ENCODE results near the gene TMEM201. TPM values are rescaled to one million over a fixed set of nuclear protein-coding genes. Genes with fewer than 3 reads are reported as not detected.

The TMEM201 gene
- total RNA-seq, 1 donor from 2014 or later: 21.0 TPM

DNA sequence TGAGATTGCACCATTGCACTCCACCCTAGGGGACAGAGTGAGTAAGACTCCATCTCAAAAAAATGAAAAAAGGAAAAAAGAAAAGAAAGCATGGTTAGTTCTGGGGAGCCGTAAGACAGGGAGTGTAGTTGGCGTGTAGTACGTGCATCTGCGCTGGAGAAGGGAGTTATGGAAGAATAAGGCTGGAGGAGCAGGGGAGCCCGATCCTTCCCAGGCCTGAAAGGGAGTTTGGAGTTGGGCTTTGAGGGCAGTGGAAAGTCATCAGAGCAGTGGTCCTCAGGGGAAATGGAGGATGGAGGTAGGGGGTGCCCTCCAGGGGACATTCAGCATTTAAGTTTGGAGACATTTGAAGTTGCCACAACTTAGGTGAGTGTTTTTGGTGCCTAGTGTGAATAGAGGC is 11.3 kb upstream of the TMEM201 start:
- no peak for DNase-seq (ENCODE audit: low spot score)

DNA sequence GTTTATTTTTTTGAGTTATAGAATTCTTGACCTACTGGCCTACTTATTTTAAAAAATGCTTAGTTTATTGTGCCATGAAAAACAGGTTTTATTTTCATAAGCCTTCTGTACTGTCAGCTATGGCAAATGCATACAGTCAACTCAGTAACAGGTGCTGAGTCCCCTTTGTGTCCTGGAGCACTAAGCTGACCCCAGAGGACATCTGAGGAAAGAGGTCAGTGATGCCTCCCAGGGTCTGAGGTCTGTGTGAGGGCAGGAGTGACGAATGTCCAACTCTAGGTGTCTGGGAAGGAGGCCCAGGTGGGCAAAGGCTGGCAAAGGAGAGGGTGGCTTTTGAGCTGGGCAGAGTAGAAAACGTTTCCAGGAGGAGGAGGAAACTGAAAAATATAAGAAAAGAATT is 7.8 kb upstream of the TMEM201 start:
- DNase-seq (ENCODE audit: low spot score): no peak

DNA sequence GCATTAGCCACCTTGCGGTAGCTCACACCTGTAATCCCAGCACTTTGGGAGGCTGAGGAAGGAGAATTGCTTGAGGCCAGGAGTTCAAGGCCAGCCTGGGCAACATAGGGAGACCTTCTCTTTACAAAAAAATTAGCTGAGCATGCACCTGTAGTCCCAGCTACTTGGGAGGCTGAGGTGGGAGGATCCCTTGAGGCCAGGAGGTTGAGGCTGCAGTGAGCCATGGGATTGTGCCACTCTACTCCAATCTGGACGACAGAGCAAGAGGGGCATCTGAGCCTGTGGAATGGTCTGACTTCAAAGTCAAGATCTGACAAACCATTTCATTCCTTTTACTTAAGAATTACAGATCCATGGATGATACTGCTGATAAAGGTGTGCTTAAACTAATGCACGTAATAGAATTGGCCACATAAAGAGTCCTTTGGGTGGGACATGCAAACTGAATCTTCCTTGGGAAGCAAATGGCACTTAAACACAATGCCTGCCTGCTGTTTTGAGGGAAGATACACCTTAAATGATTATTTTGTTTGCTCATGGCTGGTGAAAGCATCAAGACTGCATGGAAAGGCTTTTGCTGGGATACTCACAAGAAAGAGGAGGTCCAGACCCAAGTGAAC is 2.5 kb upstream of the TMEM201 start:
- DNase-seq (ENCODE audit: low spot score): no peak

DNA sequence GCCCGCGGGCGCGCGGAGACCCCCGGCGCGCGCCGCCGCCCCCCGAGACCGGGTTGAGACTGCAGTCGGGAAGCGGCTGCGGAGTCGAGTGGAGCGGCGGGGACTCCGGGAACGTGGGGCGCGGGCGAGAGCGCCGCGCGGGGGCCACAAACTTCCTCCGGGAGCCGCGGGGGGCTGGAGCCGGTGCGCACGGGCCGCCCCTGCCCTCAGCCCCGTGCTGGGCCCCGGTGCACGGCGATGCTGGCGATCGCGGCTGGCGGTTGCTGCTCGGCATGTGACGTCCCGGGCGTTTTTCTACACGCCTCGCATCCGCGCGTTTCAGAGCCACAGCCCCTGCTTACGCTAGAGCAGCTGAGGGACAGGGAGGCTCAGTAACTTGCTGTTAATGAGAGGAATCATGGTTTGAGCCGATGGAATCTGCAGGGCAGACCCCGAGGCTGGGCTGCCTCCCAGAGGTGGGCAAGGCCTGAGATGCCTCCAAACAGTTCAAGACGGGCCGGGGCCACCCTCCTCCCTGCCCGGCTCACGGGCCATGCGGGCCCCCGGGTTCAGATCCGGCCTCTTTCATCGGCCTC is 520 bp downstream of the TMEM201 start:
- no peak for DNase-seq (ENCODE audit: low spot score)

DNA sequence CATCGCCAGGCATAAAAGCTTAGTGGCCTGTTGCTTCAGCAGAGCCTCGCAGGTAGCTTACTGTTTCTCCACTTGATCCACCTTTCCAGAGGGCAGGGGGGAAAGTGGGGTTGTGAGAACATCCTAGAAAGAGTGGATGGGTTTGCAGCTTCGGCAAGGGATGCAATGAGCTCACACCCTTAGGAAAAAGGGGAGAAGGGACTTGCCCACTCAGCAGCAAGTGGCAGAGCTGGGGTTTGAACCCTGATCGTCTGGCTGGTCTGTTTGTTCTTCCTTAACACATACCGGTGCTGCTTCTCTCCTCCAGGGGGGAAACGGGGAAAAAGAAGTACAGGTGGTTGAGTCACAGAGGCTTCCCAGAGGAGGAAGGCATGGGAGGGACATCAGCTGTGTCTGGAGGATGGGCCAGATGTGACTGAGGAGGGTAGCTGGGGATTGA is 1.0 kb downstream of the TMEM201 start:
- DNase-seq (ENCODE audit: low spot score): no peak

DNA sequence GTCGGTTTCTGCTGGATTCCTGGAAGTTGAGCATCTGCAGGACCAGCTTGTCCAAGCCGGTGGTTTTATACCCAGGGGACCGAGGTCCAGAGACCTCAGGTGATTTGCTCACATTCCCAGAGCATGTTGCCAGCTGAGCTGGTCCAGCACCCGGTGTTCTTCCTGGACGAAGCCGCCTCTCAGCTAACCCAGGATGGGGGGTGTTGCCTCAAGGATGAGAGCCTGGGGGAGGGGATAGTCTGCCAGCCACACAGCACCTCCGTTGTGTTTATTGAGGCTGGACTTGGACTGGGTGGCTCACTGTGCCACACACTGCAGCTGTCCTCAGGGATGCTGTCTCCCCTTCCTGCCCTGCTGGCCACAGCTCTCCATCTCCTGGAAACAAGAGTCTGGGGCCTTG is 1.5 kb downstream of the TMEM201 start:
- DNase-seq (ENCODE audit: low spot score): no peak

DNA sequence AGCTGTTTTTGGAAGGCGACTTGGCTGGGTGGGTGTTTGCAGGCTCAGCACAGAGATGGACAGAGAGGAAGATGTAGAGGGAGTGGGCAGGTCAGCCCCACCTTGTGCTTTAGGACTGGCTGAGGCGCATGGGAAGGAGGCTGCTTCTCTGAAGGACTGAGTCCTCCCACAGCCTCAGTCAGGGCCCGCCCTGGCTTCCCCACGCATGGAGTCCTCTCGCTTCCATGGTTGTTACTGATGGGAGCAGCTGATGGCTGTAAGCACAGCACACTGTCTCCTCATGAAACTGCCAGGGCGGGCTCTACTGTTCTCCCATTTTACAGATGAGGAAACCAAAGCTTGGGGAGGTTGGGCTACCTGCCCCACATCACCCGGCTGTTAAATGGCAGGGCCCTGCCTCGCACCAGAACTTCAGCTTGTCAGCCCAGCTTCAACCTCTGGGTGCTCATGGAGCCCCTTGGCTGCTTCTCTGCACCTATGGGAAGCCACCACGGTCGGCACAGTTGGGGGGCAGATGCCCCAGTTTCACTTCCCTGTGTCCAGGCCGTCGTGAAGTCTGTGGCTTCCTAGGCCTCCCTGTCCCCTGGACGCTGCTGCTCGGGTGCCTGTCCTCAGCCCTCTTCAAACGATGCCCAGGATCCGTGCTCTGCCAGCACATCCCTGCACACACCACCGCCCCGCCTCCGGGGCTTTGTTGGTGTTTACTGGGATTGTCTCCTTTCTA is 2.4 kb downstream of the TMEM201 start:
- peak; percentile 43 for DNase-seq (ENCODE audit: low spot score)

DNA sequence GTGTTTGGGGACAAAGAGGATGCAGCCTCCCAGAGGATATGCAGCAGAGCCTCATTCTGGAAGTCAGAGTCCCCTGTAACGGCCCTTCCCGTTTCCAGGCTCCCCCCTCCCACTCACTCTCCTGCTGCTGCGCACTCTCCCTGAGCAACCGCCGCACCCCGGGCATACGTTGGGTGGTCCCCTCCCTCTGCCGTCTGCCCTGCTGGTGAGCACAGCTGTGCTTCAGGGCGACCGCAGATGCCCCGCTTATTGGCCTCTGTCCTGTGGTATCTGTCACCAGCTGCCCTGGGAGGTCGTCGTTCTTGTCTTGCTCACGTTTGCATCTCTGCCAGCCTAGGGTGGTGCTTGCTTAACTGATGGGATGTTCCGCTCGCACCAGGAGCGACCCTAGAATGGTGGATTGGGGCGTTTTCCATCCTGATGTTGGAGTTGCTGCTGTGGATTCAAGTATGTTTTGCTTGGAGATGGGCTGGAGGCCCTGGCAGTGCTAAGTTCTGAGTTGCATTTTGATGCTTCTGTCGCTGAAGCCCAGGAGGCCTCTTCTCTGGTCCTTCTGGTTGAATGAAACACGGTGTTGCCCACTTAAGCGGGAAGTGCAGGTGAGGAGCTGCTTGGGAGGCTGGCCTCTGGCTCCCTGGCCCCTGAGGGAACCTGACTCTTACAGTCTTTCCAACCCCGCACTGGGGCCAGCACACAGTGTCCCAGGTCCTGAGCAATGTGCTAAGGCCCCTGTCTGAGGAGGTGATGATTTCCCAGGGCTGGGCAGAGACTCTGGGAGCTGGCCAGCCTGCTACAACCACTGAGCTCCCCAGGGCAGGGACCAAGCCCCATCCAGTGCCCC is 3.2 kb downstream of the TMEM201 start:
- DNase-seq (ENCODE audit: low spot score): no peak

DNA sequence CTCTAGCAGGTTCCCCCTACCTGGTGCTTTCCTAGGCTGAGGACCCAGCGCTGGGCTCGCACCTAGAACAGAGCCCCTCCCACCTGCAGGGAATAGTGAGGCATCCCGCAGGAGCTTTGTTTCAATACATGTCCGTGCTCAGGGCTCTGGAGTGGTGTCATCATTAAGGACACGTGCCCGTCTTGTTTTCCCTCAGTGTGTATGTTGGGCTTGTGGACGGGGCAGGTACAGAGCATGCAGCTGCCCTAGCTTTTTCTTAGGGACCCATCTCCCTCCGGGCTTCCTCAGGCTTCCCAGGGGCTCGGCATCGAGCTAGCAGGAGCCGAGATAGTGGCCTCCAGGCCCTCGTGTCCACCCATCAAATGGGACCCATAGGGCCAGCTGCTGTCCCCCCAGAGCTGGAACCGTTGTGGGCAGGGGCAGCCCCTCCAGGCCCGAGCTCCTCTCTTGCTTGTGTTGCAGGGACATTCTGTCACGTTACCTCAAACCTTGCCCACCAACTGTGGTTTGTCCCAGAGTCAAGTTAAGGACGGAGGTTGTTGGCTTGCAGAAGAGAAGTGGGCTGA is 3.9 kb downstream of the TMEM201 start:
- DNase-seq (ENCODE audit: low spot score): no peak

DNA sequence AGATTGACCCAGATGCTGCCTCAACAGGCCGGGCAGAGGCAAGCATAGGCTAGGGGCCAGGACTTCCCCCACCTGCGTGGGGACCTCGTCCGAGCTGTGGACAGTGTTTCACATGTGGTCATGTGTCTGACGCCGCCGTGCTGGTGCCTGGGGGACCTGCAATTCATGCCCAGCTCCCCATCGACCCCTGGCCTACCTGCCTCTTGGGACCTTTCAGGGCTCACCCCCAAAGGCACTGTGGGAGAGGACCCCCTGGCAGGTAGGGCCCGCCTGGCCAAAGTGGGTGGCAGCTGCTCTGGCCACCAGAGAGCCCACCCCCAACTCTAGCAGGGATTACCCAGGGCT is 4.4 kb downstream of the TMEM201 start:
- no peak for DNase-seq (ENCODE audit: low spot score)

DNA sequence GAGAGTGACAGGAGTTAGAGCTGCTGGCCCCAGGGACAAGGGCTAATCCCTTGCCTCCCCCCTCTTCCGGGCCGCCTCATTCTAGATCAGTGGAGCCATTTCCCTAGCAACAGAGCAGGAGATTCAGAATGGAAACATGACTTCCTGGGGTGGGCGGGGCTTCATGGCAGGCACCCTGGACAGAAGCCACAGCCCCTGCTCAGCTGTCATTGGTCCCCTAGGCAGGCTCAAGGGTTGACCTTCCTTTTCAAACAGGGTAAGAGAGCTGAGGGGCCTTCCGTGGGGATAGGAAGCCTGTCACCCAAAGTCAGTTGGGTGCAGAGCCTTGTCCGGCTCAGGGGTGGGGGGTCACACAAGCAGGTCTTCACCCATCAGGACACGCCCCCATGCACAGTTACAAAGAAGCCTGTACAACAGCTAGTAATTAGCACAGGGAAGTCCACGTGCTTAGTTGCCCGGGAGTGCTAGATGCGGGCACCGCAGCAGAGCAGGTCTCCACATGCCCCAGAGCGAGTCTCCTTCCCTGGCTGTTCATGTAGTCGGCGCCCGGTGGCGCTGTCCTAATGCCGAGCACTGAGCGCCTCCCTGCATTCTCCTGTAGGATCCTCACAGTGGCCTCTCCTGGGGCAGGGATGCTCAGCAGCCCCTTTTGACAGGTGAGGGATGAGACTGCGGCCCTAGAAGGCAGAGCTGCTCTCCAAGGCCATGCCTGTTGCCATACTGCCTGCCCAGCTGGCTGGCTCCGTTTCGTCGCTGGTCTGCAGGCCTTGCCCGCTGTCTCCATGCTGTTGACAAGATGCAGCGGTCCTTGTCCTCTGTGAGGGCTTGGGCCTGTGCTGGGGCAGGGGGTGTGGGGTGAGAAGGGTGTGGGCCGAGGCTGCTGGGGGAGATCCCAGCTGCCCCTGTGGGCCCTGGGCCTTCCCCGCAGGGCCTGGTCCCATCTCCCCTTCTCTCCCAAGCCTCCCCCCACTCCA is 5.1 kb downstream of the TMEM201 start:
- peak; percentile 83 for DNase-seq (ENCODE audit: low spot score)

DNA sequence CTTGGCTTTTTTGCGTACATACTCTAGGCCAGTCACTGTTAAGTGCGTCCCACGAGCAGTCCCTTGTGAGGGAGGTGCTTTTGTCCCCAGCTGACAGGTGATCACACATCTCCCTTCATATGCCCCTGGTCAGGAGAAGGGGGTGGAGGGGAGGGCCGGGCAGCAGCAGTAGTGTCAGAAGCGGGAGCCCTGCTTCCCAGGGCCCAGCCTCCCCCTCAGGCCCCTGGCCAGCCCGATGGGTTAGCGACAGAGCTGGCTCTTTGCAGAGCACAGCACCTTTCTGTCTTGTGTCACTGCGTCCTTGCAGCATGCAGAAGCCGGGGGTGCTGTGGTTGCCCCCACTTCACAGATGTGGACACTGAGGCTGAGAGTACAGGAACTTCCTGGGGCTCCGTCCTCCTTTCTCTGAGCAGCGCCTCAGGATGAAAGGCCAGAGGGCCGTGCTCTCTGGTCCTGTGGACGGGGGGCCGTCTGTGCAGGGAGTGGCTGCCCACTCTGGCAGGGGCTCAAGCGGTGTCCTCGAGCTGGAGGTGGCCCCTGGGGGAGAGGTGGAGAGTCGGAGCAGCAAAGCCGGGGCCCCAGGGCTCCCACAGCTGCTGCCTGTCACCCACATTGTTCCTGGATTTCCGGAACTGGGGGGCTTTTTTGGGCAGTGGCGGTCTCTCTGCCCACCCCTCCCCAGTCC is 5.9 kb downstream of the TMEM201 start:
- DNase-seq (ENCODE audit: low spot score): no peak

DNA sequence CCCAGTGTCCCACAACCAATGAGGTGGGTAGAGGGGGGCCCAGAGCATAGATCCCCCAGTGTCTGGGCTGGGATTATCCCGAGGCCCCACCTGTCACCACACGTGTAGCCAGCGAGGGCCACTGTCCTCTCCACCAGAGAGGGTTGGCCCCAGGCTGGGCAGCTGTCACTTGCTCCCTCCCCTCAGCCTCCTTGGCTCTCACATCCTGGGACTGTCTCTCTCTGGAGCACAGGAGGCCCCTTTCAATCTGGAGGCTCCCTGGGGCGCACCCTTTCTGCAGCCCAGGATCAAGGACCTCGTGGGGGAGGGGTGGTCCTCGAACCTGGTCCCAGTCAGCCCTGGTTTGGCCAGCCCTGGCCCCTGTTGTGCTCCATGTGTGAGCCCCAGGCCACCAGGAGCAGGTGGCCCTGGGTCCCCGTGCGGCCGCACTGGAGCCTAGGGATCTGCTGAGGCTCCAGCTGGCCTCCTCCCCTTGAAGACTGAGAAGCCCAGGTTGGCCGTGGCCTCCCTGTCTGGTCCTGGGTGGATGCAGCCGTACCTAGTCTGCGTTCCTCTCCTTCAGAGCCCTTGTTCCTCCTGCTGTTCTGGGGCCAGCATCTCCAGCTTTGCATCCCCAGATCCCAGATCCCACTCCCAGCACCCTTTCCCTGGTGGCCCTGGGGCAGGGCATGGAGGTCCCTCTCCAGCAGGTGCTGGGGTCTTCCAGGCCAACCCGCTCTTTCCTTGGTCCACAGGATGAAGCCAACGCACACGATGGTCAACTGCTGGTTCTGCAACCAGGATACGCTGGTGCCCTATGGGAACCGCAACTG is 6.7 kb downstream of the TMEM201 start:
- DNase-seq (ENCODE audit: low spot score): no peak

DNA sequence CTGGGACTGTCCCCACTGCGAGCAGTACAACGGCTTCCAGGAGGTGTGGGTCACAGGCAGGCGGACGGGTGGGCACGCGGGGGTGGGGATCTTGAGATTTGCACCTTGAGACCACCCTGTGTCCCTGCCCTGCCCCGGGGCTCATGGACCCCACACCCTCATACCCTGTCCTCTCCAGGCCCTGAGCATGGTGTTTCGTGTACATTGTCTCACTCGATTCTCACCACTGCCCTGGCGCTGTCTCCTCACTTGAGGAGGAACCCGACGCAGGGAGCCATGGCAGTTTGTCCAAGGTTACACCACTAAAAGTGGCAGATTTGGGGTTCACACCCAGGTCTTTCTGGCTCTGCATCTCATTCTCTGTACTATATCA is 7.2 kb downstream of the TMEM201 start:
- DNase-seq (ENCODE audit: low spot score): no peak

DNA sequence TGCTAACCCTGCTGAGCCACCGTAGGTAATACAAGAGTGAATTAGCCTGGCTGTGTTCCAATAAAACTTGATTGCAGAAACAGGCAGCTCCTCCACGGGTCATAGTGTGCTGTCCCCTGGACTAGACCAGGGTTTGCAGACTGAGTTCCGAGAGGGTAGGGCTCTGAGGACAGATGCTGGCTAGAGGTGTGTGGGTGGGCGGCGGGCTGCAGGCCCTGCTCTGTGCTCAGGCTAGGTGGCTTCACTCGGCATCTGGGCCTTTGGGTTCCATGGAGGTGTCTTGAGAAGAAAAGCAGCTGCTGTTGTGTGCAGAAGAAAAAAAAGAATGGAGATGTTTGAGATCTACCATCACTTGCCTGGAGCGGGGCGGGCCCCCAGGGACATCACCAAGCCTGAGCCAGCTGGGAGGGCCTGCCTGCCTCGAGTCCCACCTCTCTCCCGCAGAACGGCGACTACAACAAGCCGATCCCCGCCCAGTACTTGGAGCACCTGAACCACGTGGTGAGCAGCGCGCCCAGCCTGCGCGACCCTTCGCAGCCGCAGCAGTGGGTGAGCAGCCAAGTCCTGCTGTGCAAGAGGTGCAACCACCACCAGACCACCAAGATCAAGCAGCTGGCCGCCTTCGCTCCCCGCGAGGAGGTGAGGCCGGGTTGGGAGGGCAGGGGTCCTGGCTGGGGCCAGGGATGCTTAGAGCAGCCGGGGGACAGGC is 7.9 kb downstream of the TMEM201 start:
- no peak for DNase-seq (ENCODE audit: low spot score)

DNA sequence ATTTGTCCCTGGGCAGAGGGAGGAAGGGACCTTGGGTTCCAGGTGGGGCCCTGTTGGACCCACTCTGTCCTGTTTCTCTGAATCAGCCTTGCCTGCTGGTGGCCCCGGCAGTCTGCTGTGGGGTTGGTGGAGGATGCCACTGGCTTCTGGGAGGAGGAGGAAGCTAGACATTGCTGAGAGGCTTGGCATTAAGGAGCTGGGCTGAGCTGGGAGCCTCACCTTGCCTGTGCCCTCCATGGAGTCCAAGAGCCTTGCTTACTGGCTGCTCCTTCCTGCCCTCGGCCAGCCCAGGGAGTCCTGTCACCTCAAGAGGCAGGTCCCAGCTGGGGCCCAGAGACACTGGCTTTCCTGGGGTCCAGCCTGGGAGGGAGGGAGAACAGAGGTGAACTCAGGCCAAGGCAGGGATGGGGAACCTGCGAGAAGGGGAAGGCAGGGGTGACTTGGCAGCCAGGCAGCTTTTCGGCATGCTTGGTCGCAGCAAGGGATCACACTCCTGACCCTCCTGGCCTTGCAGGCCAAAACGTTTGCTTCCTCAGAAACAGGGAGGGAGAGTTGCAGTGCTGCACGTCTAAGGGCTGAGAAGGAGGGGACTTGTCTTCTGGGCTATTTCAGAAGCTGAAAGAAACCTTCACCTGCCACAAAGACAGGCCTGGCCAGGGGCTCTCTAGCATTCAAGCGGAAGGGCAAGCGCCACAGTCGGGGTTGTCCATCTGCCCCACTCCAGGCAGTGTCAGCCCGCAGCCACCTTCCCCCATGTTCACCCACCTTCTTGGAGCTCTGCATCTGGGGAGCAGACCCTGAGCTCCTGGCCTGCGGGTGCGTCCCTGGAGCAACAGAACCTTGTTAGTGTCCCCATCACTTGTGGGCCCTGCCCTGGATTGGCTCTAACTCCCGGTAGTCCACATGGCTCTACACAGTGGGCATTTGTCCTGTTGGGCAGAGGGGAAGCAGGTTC is 8.9 kb downstream of the TMEM201 start:
- no peak for DNase-seq (ENCODE audit: low spot score)

DNA sequence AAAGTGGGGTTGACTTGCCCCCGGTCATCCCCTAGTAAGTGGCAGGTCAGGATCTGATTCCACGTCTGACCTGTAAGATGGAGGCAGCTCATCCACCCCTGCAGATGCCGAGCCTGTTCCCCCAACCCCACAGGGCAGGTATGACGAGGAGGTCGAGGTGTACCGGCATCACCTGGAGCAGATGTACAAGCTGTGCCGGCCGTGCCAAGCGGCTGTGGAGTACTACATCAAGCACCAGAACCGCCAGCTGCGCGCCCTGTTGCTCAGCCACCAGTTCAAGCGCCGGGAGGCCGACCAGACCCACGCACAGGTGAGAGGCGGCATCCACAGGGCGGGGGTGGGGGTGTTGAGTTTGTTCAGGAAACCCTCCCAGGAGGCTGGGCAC is 9.6 kb downstream of the TMEM201 start:
- no peak for DNase-seq (ENCODE audit: low spot score)

DNA sequence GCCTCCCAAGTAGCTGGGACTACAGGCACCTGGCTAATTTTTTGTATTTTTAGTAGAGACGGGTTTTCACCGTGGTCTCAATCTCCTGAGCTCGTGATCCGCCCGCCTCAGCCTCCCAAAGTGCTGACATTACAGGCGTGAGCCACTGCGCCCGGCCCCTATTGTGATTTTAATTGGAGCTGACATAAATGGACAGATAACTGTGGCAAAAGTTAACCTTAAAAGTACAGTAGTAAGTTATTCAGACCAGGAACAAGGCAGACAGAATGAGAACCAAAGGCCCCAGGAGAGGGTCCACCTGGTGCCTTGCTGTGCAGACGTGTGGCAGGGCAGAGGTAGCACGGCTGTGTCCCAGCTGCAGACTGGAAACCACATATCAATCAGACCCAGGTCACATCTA is 11.0 kb downstream of the TMEM201 start:
- no peak for DNase-seq (ENCODE audit: low spot score)

Data from ureter (tissue), 1 donor.